Activated gamma-delta T cell treated with anti-CD3 and anti-CD28 coated beads, Interleukin-2, amount 50 U/mL, for 16 hours (primary cell): ENCODE results near the gene ZNF431.
A peak's percentile ranks its signal among the peaks of the same experiment; 100 is the strongest.
"Not testable (repeated sequence)": the region's sequence is repeated elsewhere in the genome, so short reads cannot be mapped to it uniquely, and the experiment has no call there.

ENCODE experiments used
- DNase-seq: peaks from one replicate; pipeline ENCODE4 v3.0.0-alpha.2; 2020; ENCODE audit warnings: low read depth

ZNF431 gene

DNA sequence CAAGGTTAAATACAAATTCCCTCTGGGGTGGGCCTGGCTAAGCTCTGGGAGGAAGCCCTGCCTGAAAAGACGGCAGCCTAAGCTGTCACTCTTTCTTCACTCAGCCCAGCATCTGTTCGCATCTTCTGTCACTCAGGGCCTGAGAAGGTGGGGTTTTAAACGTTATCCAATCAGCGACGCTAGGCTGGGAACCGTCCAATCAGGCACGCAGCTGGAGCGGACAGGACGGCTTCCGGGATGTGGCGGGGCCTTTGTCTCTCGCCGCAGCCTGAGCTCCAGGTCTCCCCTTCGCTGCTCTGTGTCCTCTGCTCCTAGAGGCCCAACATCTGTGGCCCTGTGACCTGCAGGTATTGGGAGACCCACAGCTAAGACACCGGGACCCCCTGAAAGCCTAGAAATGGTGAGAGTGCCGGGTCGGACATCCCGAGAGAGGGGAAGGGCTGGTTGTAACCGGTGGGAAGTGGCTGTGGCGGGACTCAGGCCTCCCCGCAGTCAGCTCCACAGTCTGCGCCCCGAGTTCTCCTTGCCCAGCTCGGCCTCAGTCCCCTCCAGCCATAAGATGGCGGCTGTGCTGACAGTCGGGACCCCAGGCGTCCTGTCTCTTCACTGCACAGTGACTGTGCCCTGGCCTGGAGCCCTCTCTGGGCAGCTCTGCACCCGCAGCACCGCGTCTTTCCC lies at the start of gene ZNF431:
Gene ZNF431, plus strand, starts transcription at position 254 of the 678 bp plus-strand sequence. Its CDS starts 144 bp downstream, at position 398.
- DNase-seq: peak; percentile 79

DNA sequence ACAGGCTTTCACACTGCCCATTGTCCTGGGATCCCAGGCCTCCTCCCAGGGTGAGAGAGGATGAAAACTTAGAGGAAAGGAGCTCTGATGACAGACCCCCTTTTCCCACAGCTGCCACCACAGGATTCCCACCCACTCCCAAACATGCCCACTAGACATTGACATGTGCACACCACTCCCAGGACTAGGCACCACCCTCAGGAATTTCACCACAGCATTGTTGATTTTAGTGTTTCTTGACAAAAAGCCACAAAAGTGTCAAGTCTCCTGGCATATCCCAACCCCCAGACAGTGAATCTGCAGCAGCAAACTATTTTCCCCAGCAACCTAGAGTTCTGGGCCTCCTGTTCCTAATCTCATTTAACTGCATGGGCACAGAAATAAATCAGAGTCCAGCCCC lies 49.7 kb upstream of the ZNF431 start:
- no peak for DNase-seq

DNA sequence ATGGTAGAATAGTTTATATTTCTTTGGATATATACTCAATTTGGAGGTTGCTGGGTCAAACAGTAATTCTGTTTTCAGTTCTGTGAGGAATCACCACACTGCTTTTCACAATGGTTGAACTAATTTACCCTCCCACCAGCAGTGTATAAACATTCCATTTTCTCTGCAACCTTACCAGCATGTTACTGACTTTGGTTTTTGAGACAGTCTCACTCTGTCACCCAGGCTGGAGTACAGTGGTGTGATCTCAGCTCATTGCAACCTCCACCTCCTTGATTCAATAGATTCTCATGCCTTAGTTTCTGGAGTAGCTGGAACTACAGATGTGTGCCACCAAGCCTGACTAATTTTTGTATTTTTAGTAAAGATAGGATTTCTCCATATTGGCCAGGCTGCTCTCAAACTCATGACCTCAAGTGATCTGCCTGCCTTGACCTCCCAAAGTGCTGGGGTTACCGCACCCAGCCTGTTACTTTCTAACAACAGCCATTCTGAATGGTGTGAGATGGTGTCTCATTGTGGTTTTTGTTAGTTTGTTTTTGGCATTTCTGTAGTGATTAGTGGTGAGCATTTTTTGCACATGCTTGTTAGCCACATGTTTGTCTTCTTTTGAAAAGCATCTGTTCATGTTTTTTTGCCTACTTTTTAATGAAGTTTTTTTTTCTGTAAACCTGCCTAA lies 47.4 kb upstream of the ZNF431 start:
- no peak for DNase-seq

DNA sequence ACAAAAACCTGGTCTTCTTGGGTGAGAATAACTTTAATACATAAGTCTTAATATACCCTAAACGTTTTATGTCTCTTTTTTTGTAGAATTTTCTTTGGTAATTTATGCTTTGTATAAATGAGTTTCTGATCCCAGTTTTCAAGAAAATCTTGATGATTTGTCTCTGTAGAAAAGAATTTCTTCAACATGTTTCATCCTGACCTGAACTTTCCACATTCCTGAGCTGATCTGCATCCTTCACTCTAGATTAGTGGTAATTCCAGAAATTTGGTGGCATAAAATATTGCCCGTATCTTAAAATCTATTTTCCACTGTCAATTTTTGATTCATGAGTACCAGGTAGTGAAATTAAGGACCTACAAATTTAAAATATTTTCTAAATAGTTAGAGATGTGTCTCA lies 43.5 kb upstream of the ZNF431 start:
- DNase-seq: no peak

DNA sequence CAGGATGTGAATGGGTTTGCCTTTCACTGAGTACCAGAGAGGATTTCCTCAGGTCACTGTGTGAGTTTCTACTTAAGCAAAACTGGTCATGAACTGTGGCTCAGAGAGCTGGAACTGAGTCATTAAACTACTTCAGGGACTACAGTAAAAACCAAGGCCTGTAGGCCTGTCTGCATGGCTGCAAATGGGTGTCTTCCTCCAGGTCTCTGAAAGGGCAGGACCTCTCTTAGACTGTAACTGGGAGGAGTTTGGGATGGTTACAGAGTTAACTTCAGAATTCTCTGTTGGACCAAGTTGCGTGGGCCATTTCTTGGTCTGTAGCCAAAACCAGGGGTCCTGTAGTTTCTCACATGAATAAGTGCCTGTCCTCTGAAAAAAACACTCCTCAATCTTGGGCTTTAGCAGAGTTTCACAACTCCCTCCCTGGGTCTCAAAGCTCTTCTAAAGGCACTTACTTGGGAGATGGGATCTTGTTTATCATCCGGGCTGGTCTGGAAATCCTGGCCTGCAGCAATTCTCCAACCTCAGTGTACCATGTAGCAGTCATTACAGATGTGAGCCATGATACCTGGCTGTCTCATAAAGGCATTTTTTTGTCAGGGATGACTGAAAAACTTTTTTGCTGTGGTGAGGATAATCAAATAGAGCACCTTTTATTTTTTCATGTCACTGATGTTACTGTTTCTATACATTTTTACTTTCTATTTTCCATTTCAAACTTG lies 40.2 kb upstream of the ZNF431 start:
- DNase-seq: no peak

DNA sequence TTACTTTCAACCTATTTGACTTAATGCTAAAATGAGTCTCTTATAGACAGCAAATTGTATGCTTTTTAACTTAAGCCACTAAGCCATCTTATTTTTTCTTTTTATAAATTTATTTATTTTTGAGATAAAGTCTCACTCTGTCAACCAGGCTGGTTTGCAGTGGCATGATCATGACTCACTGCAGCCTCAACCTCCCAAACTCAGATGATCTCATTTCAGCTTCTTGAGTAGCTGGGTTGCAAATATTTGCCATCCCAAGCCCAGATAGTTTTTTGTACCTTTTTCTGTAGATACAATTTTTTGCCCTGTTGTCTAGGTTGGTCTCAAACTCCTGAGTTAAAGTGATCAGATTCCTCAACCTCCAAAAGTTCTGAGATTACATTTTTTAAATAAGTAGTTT lies 32.7 kb upstream of the ZNF431 start:
- DNase-seq: no peak

DNA sequence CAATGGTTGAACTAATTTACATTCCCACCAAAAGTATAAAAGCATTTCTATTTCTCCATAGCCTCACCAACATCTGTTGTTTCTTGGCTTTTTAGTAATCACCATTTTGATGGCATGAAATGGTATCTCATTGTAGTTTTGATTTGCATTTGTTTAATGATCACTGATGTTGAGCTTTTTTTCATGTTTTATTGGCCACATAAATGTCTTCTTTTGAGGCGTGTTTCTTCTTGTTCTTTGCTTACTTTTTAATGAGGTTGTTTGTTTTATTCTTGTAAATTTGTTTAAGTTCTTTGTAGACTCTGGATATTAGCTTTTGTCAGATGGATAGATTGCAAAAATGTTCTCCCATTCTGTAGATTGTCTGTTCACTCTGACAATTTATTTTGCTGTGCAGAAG lies 31.7 kb upstream of the ZNF431 start:
- no peak for DNase-seq

DNA sequence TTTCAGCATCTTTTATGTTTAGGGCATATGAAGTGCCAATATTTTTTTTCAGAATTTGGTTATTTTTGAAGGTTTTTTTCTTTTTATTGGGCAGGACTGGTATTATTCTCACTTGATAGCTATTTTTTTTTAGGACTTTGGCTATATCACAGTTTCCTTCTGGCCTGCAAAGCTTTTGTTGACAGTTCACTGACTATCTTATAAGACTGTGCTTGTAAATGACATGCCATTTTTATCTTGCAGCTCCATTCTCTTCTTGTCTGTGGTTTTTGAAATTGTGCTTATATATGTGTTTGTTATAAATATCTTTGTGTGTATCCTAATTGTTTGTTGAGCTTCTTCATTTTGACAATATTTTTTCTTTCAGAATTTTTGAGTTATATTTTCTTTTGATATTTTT lies 26.4 kb upstream of the ZNF431 start:
- DNase-seq: no peak

DNA sequence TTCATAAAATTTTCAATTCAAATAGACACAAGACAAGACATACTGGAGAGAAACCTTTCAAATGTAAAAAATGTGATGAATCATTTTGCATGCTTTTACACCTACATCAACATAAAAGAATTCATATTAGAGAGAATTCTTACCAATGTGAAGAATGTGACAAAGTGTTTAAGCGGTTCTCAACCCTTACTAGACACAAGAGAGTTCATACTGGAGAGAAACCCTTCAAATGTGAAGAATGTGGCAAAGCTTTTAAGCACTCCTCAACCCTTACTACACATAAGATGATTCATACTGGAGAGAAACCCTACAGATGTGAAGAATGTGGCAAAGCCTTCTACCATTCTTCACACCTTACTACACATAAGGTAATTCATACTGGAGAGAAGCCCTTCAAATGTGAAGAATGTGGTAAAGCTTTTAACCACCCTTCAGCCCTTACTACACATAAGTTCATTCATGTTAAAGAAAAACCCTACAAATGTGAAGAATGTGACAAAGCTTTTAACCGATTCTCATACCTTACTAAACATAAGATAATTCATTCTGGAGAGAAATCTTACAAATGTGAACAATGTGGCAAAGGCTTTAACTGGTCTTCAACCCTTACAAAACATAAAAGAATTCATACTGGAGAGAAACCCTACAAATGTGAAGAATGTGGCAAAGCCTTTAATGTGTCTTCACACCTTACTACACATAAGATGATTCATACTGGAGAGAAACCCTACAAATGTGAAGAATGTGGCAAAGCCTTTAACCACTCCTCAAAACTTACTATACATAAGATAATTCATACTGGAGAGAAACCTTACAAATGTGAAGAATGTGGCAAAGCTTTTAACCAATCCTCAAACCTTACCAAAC lies 24.6 kb upstream of the ZNF431 start:
- no peak for DNase-seq

DNA sequence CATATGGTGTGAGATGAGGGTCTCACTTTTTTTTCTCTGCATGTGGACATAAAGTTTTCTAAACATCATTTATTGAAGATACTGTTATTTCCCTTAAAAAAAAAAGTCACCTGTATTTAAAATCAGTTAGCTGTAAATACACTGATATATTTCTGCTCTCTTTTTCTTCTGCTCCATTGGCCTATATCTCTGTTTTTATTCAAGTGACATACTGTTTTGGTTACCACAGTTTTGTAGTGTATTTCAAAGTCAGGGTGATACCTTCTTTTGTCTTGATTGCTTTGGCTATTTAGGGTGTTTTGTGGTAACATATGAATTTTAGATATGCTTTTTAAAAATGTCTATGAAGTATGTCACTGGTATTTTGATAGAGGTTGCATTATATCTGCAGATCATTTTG lies 15.8 kb upstream of the ZNF431 start:
- DNase-seq: no peak

DNA sequence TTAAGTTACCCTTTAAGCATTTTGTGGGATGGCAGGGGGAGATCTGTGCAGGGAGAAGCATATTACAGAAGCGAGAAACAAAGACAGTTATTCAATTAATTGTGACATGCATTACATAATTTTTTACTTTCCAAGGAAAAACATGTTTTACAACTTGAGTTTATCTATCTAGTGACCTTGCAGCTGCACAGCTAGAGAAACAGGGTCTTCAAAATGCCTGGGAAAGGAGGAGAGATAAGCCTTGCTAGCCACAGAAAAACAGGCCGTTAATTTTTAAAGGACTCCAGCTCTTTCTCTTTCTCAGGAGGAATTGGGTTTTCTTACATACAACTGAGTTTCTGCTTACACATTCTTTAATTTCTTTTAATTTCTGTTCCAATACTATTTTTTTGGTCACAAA lies 14.8 kb upstream of the ZNF431 start:
- no peak for DNase-seq

DNA sequence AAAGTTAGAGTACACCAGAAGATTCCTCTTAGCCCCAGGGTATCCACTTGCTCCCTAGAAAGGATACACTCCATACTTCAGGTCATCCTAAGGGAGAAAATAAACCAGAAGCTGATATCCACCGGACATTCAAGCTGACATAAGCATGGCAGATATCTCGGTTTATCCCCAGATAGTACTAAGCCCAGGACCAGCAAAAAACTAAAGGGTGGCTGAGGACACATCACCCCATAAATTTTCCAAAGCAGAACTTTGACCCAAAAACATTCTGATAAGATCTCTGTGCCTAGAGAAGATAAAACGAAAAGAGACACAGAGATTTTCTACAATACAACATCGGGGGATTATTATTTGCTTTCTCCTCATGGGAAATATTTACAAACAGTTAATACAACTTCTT lies 13.9 kb upstream of the ZNF431 start:
- DNase-seq: no peak

DNA sequence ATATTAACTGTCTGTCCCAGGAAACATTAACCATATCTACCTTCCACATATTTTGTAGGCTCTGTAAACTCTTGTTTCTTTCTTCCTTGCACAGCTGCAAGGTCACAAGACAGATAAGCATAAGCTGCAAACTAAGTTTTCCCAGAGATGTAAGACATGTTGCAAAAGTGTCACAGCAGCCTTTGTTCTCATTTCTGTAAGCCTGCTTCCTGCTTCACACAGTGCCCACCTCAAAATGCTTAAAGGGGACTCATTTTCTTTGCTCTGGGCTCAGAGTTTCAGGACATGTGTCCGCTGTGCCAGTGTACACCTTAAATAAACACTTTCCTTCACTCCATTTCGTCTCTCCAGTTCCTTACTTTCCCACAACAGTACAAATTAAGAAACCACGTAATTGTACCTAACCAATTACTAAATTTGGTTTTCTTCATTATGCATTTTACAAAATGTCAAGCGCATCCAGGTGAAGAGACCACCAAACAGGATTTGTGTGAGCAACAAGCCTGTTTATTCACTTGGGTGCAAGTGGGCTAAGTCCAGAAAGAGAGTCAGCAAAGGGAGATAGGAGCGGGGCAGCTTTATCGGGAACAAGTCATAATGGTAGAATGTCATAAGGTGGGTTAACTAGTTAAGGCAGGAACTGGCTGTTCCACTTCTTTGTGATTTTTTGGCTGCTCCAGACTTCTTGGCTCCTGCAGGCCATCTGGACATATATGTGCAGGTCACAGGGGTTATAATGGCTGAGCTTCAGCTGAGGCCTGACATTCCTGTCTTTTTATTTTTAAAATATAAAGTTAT lies 12.7 kb upstream of the ZNF431 start:
- no peak for DNase-seq

DNA sequence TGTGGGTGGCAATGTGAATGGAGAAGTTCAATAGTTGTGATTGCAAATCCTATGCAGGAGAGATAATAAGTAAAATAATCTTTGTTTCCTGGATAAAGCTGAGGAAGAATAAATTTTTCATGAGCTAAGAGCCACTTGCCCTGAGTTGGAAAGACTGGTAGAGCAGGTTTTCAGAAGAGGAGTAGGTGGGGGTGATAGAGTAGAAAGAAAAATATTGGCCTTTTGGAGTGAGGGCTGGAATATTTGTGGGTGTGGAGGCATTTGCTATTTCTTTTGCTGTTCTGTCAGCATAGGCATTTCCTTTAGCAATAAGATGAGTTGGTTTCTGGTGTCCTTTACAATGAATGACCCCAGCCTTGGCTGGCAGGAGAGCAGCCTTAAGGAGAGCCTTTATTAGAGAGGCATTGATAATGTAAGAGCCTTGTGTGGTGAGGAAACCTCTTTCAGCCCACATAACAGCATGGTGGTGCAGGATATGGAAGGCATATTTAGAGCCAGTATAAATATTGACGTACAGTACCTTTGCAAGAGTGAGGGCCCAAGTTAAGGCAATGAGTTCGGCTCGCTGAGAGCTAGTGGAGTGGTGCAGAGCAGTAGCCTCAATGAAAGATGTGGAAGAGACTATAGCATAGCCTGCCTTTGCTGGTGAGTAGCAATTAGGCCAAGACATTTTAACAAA lies 11.6 kb upstream of the ZNF431 start:
- no peak for DNase-seq

DNA sequence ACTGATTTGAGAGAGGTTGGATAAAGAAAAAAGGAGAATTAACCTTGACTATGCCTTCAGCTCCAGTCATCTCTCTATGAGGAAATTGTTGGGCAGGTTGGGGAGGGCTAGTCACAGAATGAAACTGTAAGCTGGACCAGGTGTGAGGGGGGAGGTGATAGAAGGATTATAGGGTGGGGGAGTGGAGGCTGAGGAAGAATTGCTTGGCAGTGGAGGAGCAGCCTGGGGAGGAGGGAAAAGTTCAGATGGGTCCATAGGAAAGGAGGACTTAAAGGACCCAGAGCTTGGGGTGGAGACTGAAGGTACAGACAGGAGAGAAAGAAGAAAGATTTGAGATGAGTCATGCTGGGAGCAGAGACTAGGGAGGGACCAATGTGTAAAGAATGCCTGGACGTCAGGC lies 8.2 kb upstream of the ZNF431 start:
- DNase-seq: no peak

DNA sequence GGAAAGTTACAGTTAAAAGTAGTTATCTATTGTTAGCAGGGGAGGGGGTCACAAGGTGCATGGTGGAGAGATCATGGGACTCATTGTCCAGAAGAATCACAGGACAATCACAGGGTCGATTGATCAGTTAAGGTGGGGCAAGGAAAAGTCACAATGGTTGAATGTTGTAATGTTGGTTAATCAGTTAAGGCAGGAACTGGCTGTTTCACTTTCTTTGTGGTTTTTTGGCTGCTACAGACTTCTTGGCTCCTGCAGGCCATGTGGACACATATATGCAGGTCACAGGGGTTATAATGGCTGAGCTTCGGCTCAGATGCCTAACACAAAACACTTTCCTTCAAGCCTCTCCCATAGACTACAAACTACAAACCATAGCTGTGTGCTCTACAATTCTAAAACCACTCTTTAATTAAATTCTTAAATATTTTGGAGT lies 6.9 kb upstream of the ZNF431 start:
- no peak for DNase-seq

DNA sequence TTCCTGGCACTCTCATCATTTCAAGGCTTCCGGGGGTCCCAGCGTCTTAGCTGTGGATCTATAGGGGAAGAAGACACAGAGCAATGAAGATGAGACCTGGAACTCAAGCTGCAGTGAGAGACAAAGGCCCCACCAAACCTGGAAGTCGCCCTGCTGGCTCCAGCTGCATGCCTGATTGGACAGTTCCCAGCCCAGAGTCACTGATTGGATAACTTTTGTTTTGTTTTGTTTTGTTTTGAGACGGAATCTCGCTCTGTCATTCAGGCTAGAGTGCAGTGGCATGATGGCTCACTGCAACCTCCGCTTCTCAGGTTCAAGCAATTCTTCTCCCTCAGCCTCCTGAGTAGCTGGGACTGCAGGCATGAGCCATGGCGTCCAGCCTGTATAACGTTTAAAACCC lies 6.4 kb upstream of the ZNF431 start:
- DNase-seq: no peak

DNA sequence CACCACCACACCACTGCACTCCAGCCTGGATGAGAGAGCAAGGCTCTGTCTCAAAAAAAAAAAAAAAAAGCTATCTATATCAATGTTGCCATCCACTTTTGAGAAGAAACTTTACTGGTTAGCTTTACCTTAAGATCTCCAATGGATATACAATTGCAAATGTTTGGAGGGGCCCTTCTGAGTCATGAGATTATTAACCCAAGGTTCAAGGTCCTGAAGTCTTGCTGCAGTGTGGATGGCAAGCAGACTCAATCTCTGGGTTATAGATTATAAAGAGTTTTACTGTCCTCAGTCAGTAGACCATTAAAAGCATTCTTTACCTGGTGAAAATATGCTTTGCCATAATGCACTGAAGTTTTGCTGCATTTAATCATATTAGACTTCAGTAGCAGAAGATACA lies 3.7 kb upstream of the ZNF431 start:
- DNase-seq: no peak

DNA sequence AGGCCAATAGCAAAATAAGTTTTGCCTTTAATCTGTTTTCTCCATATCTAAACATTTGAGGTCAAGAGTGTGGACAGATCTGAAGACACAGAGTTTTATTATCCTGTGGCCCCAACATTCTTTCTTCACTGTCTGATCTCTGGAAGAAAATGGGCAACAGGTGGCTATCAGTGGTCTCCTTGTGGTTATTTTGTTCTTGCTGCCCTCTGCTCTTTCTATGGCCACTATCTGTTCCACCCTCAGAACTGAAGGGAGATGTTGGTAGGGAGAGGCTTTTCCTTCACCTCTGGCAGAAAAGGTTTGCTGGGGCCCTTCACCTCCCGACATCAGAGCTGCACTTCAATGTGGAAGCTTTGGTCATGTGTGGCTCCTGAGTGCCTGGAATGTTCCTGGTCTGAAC lies 834 bp upstream of the ZNF431 start:
- DNase-seq: not testable (repeated sequence)

DNA sequence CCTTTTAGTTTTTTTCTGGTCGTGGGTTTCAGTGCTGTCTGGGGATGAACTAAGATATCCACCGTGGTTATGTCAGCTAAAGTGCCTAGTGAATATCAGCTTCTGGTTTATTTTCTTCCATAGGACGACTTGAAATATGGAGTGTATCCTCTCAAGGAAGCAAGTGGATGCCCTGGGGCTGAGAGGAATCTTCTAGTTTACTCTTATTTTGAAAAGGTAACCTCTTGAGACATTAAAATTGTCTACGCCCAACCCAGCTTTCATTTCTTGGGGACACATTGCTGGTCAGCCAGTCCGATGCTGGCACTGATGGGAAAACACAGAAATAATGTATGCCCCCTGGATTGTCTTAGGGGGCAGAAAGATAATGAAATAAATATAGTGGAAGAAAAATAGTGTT lies 1.6 kb downstream of the ZNF431 start:
- DNase-seq: no peak

DNA sequence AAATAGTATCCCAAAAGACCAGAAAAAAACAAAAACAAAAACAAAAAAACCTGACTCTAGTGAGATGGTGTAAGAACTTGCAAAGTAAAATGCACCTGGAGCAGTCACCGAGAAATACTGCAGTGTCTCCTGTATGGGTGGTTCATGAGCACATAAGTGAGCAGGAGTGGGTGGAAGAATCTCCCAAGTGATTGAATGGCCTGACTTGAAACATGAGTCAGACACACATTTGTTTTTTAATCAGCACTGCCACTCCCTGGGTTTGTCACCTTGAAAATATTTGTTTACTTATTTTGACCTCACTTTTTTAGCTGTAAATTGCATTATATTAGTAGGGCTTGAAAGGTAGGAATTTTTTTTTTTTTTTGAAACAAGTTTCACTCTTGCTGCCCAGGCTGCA lies 2.0 kb downstream of the ZNF431 start:
- DNase-seq: no peak
